MV-4-11 (cell line): ENCODE results near the gene PRH1.

ENCODE experiments used
- DNase-seq: peaks from one replicate; lab custom pipeline; 2025; lab: John Stamatoyannopoulos, UW

The PRH1 gene

GRCh38 chr12:10838461-10838860 lies 45.6 kb downstream of the PRH1 start:
- no peak for DNase-seq
